ENCODE data around the gene SLC34A1. TPM values are rescaled to one million over a fixed set of nuclear protein-coding genes. Genes with fewer than 3 reads are reported as not detected.
A peak's percentile ranks its signal among the peaks of the same experiment; 100 is the strongest.

SLC34A1 gene
- total and polyA plus RNA-seq, 5 donors: not detected

DNA sequence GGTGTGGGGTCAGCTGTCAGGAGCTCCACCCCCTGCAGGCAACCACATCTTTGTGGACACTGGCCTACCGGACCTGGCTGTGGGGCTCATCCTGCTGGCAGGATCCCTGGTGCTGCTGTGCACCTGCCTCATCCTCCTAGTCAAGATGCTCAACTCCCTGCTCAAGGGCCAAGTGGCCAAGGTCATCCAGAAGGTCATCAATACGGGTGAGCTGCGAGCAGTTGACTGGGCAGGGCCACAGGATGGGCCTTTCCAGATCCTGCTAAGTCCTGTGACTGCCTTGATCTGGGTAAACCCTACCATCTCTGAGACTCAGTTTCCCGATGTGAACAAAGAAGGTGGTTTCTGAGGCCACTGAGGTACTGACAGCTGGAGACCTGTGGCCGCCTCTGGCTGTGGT, 9.8 kb downstream of the SLC34A1 start:
- intact Hi-C loops (cut with DNase I): loop anchor here in 3 of 4 donors (5.0 kb wide), 2 partner anchors 58 to 108 kb away; no protein-coding TSS in a partner anchor

DNA sequence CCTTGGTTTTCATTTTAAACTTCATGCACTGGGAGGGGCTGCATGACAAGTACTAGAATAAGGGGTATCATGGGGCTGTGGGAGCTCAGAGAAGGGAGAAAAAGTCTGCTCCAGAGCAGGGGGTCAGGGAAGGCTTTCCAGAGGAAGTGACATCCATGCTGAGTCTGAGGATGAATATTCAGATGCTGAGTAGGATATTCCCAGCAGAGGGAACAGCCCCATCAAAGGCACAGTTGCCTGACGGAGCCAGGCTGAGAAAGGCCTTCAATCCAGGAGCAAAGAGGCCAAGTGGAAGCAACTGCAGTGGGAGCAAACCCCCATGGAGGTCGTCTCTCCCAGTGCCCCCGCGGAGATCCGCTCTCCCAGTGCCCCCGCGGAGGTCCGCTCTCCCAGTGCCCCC, 11.8 kb downstream of the SLC34A1 start:
- H3K27me3 ChIP-seq (ENCODE audit: control insufficient read depth, insufficient read depth): no peaks in the 10 kb centered on the region
- intact Hi-C loops (cut with DNase I): loop anchor here in 1 of 4 donors (5.0 kb wide), 1 partner anchor 56 kb away; no protein-coding TSS in a partner anchor
- H3K4me1 ChIP-seq (ENCODE audit: control insufficient read depth, insufficient read depth, low read length): no peaks in the 10 kb centered on the region
- DNase-seq: no peak
- no peak overlapping the region for H3K27ac ChIP-seq (ENCODE audit: low read length)
- no peaks in the 10 kb centered on the region for H3K9me3 ChIP-seq (ENCODE audit: control insufficient read depth, low read length)
- WGBS: 52% methylated on average over 8 of the region's 8 CpGs
- ATAC-seq: no peak
- no peak overlapping the region for H3K4me3 ChIP-seq (ENCODE audit: low read length)

More for the DNA sequence above, 9.8 kb downstream of the SLC34A1 start:
- Histone ChIP-seq H3K4me1 (ENCODE audit: control insufficient read depth, insufficient read depth, low read length) (no peaks in the 10 kb centered on the region), H3K27ac (ENCODE audit: low read length) (no peak overlapping the region), H3K4me3 (ENCODE audit: low read length) (no peak overlapping the region), H3K27me3 (ENCODE audit: control insufficient read depth, insufficient read depth) (no peaks in the 10 kb centered on the region), H3K9me3 (ENCODE audit: control insufficient read depth, low read length) (no peaks in the 10 kb centered on the region)
- DNase-seq (no peak), ATAC-seq (no peak)
- 58% methylated on average over 5 of the region's 5 CpGs for WGBS

DNA sequence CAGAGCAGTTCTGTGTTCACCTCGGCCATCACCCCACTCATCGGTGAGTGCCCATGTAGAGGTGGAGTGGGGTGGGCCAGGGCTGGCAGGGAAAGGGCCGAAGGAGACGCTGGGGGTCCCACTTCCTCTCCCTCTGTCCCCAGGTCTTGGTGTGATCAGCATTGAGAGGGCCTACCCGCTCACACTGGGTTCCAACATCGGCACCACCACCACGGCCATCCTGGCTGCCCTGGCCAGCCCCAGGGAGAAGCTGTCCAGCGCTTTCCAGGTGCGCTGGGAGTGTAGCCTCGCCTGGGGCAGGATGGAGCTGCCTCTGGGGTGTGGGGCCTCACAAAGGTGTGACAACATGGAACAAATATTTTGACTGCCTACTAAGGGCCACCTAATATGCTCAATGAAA, 12.6 kb downstream of the SLC34A1 start:
- no peaks in the 10 kb centered on the region for H3K27me3 ChIP-seq (ENCODE audit: control insufficient read depth, insufficient read depth)
- intact Hi-C loops (cut with DNase I): loop anchor here in 1 of 4 donors (5.0 kb wide), 1 partner anchor 55 kb away; no protein-coding TSS in a partner anchor
- DNase-seq (no peak), ATAC-seq (no peak)
- H3K27ac ChIP-seq (ENCODE audit: low read length): no peak overlapping the region
- H3K4me1 ChIP-seq (ENCODE audit: control insufficient read depth, insufficient read depth, low read length): no peaks in the 10 kb centered on the region
- H3K9me3 ChIP-seq (ENCODE audit: control insufficient read depth, low read length): no peaks in the 10 kb centered on the region
- no peak overlapping the region for H3K4me3 ChIP-seq (ENCODE audit: low read length)
- 89% methylated on average over 10 of the region's 10 CpGs for WGBS

DNA sequence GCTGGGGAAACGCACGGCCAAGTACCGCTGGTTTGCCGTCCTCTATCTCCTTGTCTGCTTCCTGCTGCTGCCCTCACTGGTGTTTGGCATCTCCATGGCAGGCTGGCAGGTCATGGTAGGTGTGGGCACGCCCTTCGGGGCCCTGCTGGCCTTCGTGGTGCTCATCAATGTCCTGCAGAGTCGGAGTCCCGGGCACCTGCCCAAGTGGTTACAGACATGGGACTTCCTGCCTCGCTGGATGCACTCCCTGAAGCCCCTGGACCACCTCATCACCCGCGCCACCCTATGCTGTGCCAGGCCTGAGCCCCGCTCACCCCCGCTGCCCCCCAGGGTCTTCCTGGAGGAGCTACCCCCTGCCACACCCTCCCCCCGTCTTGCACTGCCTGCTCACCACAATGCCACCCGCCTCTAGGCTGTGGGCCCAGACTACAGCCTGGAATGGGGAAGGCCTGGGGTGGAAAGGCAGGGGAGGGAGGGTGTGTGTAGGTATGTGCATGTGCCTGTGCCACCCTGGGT, 13.7 kb downstream of the SLC34A1 start:
- H3K27me3 ChIP-seq (ENCODE audit: control insufficient read depth, insufficient read depth): no peaks in the 10 kb centered on the region
- ATAC-seq (no peak), DNase-seq (no peak)
- H3K4me3 ChIP-seq (ENCODE audit: low read length): no peak overlapping the region
- H3K27ac ChIP-seq (ENCODE audit: low read length): no peak overlapping the region
- intact Hi-C loops (cut with DNase I): loop anchor here in 1 of 4 donors (5.0 kb wide), 1 partner anchor 54 kb away; no protein-coding TSS in a partner anchor
- 85% methylated on average over 16 of the region's 16 CpGs for WGBS
- no peaks in the 10 kb centered on the region for H3K4me1 ChIP-seq (ENCODE audit: control insufficient read depth, insufficient read depth, low read length)
- H3K9me3 ChIP-seq (ENCODE audit: control insufficient read depth, low read length): no peaks in the 10 kb centered on the region

DNA sequence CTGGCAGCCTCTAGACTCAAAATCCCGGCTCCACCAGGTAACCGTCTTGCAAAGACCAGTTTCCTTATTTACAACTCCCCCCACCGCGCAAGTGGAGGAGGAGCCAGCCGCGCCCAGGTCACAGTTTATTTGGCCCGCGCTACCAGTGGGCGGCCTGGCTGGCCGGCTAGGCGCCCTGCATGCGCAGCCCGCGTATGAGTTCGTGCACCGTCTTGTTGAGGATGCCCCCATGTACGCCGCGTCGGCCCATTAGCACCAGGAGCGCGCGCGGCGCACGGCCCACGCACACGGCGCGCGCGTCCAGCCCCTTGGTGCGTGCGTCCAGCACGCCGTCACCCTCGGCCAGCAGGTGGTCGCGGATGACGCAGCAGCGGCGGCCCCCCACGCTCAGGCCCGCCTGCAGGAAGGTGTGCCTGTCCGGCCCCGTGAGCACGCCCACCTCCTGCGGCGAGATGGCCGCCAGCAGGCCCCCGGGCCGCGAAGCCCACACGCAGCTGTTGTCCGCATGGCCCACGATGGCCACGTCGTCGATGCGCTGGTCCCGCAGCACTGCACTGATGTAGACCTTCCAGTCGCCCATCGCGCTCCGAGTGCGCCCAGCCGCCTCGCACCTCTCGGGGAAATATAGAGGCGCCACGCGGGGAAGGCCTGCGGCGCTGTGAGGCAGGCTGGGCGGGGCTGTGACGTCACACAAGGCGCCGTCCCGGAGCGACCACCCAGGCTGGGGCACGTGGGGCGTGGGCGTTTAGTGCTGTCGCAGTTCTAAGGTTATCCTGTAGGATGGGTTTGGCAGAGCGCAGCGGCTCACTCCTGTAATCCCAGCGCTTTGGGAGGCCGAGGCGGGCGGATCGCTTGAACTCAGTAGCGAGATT, 16.0 kb downstream of the SLC34A1 start, which contains the start of gene PFN3:
TSS of gene PFN3 (minus strand) at position 665 of the 872 bp plus-strand sequence. CDS start at position 580, 85 bp downstream.
- no peaks in the 10 kb centered on the region for H3K27me3 ChIP-seq (ENCODE audit: control insufficient read depth, insufficient read depth)
- no peak within 1 kb of the TSS for H3K4me3 ChIP-seq (ENCODE audit: low read length)
- H3K27ac ChIP-seq (ENCODE audit: low read length): no peak within 1 kb of the TSS
- H3K9me3 ChIP-seq (ENCODE audit: control insufficient read depth, low read length): no peaks in the 10 kb centered on the region
- intact Hi-C loops (cut with DNase I): loop anchor here in 1 of 4 donors (5.0 kb wide), 2 partner anchors 52 to 102 kb away; no protein-coding TSS in a partner anchor
- WGBS: 14% methylated on average over 92 of the region's 92 CpGs
- ATAC-seq (no peak), DNase-seq (peak in 1 of 3 donors; percentile 59)
- H3K4me1 ChIP-seq (ENCODE audit: control insufficient read depth, insufficient read depth, low read length): no peaks in the 10 kb centered on the region

DNA sequence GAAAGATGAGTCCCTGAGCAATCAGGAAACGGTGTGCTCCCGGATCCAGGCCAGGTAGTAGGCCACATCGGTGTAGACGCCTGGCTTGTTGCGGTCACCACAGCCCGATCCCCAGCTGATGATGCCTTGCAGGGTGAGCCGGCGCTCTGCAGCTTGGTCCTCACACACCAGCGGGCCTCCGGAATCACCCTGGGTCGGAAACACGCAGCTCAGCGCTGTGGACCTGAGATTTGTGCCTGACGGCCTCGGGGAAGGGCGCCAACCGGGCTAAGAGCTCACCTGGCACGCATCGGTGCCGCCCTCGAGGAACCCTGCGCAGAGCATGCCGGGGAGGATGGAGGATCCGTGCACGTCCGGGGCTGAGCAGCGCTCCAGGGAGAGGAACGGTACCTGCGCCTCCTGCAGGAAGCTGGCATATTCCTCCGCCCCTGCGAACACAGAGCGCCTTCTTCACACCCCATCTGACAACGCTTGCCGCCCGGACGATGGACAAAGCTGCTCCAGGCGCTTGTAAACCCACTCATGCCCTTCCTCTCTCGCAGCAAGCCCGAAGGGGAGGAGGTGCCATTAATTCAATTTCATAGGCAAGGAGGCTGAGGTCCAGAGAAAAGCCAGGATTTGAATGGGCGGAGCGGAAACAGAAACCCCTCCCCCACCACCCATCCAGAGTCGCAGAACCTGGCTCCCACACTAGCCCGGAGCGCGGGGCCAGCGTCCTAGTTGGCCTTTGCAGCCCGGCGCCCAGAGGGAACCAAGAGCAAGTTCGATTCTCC, 18.2 kb downstream of the SLC34A1 start:
- H3K27ac ChIP-seq (ENCODE audit: low read length): no peak overlapping the region
- 7% methylated on average over 49 of the region's 49 CpGs for WGBS
- H3K4me3 ChIP-seq (ENCODE audit: low read length): no peak overlapping the region
- intact Hi-C loops (cut with DNase I): loop anchor here in 2 of 4 donors (2.0 to 5.0 kb wide), 2 partner anchors 52 to 100 kb away; no protein-coding TSS in a partner anchor
- H3K4me1 ChIP-seq (ENCODE audit: control insufficient read depth, insufficient read depth, low read length): no peaks in the 10 kb centered on the region
- peak; percentile 31 to 74 (median 71) for DNase-seq
- no peaks in the 10 kb centered on the region for H3K27me3 ChIP-seq (ENCODE audit: control insufficient read depth, insufficient read depth)
- H3K9me3 ChIP-seq (ENCODE audit: control insufficient read depth, low read length): no peaks in the 10 kb centered on the region
- ATAC-seq: no peak

DNA sequence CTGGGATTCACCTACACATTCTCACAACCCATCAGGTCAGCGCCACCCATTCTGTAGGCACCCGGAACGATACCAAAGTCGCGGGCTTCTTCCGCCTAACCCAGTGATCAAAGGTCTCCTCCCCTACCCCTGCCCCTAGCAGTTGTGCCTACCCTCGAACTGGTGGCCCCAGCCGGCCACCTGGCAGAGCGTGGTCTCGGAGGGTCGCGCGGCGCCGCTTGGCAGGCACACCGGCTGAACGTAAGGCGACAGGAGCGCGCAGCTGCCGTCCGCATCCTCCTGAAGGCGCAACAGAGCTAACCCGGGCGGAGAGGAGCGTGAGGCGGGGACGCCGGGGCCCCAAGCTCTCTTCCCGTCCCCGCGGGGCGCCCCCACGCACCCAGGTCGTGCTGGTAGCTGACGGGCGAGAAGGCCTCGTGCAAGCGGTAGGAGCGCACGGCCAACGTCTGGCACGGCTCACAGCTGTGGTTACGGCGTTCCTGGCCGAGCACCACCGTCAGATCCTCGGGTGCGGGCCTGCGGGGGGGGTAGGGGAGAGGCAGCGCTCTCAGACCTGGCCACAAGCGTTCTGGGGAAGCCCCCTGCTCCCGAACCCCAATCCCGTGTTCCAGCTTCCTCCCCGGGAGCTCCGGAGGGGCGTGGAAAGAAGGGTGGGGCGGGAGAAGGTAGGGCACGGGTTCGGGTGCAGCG, 19.0 kb downstream of the SLC34A1 start:
- ATAC-seq (peak in 1 of 2 donors; percentile 5), DNase-seq (peak in 1 of 3 donors; percentile 67)
- intact Hi-C loops (cut with DNase I): loop anchor here in 2 of 4 donors (2.0 to 5.0 kb wide), 2 partner anchors 52 to 99 kb away; no protein-coding TSS in a partner anchor
- WGBS: 2% methylated on average over 61 of the region's 61 CpGs
- Histone ChIP-seq H3K27ac (ENCODE audit: low read length) (no peak overlapping the region), H3K9me3 (ENCODE audit: control insufficient read depth, low read length) (no peaks in the 10 kb centered on the region), H3K4me1 (ENCODE audit: control insufficient read depth, insufficient read depth, low read length) (no peaks in the 10 kb centered on the region), H3K27me3 (ENCODE audit: control insufficient read depth, insufficient read depth) (no peaks in the 10 kb centered on the region), H3K4me3 (ENCODE audit: low read length) (peak overlapping the region; percentile 18)

DNA sequence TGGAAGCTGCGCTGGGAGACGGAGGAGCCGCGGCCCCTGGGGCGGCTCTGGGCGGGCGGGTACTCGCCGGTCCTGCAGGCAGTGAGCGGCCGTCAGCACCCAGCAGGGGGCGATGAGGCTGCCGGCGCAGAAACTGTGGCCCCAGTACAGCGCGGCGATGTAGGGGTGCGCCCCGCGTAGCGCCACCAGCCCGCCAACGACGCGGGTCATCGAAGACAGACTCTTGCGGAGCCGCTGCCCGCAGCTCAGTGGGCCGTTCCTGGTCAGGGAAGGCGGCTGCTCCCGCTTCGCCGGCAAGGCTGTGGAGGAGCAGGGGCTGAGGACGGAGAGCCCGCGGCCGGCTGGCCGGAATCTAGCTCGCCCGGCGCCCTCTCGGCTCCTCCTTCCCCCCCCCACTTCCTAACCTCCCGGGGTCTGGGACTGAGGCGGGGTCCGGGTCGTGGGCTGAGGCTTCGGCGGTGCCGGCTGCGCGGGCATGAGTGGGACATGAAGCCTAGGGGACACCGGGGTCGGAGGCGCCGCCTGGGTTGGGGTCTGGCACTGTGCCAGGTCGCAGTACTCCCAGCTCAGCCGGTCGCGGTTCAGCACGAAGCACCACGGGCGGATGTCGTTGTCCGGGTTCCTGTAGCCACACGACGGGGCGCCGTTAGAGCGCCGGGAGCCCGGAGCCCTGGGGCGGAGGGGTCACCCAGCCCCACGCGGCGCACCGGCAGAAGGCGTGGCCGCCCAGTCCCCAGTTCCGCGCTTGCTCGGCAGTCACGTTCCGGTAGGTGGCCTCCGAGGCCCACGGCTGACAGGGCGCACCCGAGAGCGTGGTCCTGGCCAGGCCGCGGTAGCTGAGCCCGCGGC, 19.8 kb downstream of the SLC34A1 start:
- Histone ChIP-seq H3K27ac (ENCODE audit: low read length) (no peak overlapping the region), H3K4me3 (ENCODE audit: low read length) (peak overlapping the region; percentile 18), H3K4me1 (ENCODE audit: control insufficient read depth, insufficient read depth, low read length) (no peaks in the 10 kb centered on the region), H3K9me3 (ENCODE audit: control insufficient read depth, low read length) (no peaks in the 10 kb centered on the region), H3K27me3 (ENCODE audit: control insufficient read depth, insufficient read depth) (no peaks in the 10 kb centered on the region)
- under 1% methylated on average over 93 of the region's 93 CpGs for WGBS
- intact Hi-C loops (cut with DNase I): loop anchor here in 3 of 4 donors (2.0 to 5.0 kb wide), 3 partner anchors 49 to 98 kb away; no protein-coding TSS in a partner anchor
- peak; percentile 95 for ATAC-seq
- DNase-seq: peak; percentile 89 to 96 (median 95)

DNA sequence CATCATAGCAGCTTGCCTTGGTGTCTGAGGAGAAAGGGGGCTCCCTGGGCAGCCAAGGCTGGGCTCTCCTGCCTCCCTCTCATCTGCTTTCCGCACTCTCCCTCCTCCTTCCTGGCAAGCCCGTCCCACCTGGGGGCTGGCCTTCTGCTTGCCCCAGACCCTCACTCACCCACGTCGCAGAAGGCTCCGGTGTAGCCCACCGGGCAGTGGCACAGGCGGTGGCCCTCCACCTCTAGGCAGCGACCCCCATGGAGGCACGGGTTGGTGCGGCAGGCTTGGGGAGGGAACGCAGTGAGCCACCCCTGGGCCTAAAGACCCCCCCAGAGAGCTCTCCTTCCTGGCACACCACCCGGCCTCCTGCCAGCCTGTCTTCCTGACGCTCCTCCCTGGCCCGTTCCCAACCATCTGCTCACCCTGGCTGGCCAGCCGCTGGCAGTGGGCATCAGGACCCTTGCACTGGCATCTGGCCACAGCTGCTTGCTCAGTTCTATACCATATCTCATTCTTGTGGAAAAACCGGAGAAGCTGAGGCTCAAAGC, 20.5 kb downstream of the SLC34A1 start:
- peak in 2 of 3 donors; percentile 56 to 63 for DNase-seq
- Histone ChIP-seq H3K9me3 (ENCODE audit: control insufficient read depth, low read length) (no peaks in the 10 kb centered on the region), H3K27ac (ENCODE audit: low read length) (no peak overlapping the region), H3K4me3 (ENCODE audit: low read length) (no peak overlapping the region), H3K4me1 (ENCODE audit: control insufficient read depth, insufficient read depth, low read length) (no peaks in the 10 kb centered on the region), H3K27me3 (ENCODE audit: control insufficient read depth, insufficient read depth) (no peaks in the 10 kb centered on the region)
- ATAC-seq: peak in 1 of 2 donors; percentile 2
- WGBS: 23% methylated on average over 16 of the region's 16 CpGs
- intact Hi-C loops (cut with DNase I): loop anchor here in 3 of 4 donors (2.0 to 5.0 kb wide), 3 partner anchors 48 to 98 kb away; no protein-coding TSS in a partner anchor

Data from right cardiac atrium (tissue), 5 donors.